GM12873 (cell line): Measurements from ENCODE around the gene C2orf80.

Source experiments
- CTCF ChIP-seq: IDR thresholded peaks from 2 replicates; pipeline ENCODE4 v1.5.1; 2012; ENCODE audit warnings: low read depth, mild to moderate bottlenecking, moderate library complexity, low read length, control low read depth; ENCODE audit not compliant: insufficient read depth; ENCODE audit errors: missing control alignments

The C2orf80 gene

GRCh38 chr2:208150956-208151355, 38.9 kb downstream of the C2orf80 start:
- no peak for TF ChIP-seq CTCF

- TF ChIP-seq CTCF, result no peak
Measured at GRCh38 chr2:208150094-208150493, 39.7 kb downstream of the C2orf80 start.

GRCh38 chr2:208148803-208149202, 41.0 kb downstream of the C2orf80 start:
- no peak for TF ChIP-seq CTCF

GRCh38 chr2:208147759-208148158, 42.1 kb downstream of the C2orf80 start:
- no peak for TF ChIP-seq CTCF

- TF ChIP-seq CTCF, result no peak
Measured at GRCh38 chr2:208147008-208147407, 42.8 kb downstream of the C2orf80 start.

- no peak for TF ChIP-seq CTCF
Measured at GRCh38 chr2:208146006-208146405, 43.8 kb downstream of the C2orf80 start, which contains the start of gene CRYGB. CRYGB (minus strand) TSS chr2:208146158; CDS start chr2:208146120, 38 bp downstream.

GRCh38 chr2:208142925-208143799, 46.7 kb downstream of the C2orf80 start:
- no peak for TF ChIP-seq CTCF
